Measurements from ENCODE around the gene BEND6.
"Not testable (repeated sequence)": the region's sequence is repeated elsewhere in the genome, so short reads cannot be mapped to it uniquely, and the experiment has no call there.

BEND6 gene

DNA sequence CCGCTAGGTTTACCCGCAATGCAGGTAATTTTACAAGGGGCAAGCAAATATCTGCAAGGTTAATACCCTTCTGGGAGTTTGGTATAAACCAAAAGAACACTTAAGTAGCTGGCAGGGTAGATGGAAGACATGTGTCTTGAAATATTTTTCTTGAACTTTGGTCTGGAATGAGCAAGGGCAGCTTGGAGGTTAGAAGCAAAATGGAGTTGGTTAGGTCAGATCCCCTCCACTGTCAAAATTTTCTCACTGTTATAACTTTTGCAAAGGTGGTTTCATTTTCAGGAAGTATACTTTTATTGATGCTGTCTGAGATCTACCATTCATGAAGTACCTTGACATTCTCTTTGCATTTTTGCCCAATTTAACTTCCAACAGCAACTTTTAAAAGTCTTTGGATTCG, 78.3 kb downstream of the BEND6 start:
- no peak for DNase-seq (ENCODE audit: low read depth in 2 of 2)

DNA sequence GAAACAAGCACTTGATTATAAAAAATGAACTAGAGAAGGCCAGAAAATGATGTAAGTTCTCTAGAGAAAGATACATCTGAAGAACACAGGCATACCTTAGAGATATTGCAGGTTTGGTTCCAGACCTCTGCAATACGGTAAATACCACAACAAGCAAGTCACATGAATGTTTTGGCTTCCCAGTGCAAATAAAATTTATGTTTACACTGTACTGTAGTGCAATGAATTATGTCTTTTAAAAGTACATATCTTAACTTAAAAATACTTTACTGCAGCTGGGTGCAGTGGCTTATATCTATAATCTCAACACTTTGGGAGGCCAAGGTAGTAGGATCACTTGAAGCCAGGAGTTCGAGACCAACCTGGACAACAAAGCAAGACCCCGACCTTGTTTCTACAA, 80.6 kb downstream of the BEND6 start:
- DNase-seq (ENCODE audit: low read depth in 2 of 2), result no peak

DNA sequence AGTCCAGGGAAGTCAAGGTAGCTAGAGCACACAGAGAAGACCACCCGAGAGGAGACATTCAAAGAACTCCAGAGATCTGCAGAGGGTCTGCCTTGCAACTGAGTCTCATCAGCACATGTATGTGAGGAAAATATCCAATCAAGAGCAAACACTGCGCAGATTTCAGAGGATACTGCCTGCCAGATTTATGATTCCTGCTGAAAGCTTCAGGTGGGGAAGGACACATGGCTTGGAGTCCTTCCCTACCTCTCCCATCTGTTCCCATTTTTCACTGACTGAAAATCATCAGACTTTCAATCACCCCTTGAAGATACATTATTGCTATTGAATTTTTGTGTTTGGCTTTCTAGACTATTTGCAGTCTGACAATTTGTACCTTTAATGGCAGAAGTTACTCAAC, 84.0 kb downstream of the BEND6 start:
- no peak for DNase-seq (ENCODE audit: low read depth in 2 of 2)

DNA sequence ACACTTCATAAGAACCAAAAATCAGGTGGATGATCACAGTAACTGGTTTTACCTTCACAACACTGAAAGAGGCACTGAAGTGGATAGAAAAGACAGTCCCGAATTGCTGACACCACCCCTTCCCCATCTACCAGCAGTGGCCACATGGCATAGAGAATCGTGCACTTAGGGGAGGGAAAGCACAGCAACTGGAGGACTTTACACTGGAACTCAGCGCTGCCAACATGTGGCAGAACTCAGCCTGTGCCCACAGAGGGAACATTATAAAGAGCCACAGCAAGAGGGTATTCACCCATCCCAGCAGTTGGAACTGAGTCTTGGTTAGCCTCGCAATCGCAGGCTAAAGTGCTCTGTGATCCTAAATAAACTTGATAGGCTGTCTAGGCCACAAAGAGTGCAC, 85.1 kb downstream of the BEND6 start:
- peak in 1 of 2 donors; percentile 1 for DNase-seq (ENCODE audit: low read depth in 2 of 2)

DNA sequence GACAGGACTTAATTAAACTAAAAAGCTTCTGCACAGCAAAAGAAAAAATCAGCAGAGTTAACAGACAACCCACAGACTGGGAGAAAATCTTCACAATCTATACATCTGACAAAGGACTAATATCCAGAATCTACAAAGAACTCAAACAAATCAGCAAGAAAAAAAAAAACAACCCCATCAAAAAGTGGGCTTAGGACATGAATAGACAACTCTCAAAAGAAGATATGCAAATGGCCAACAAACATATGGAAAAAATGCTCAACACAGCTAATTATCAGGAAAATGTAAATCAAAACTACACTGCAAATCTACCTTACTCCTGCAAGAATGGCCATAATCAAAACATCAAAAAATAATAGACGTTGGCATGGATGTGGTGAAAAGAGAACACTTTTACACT, 89.2 kb downstream of the BEND6 start:
- DNase-seq (ENCODE audit: low read depth in 2 of 2), result not testable (repeated sequence)

DNA sequence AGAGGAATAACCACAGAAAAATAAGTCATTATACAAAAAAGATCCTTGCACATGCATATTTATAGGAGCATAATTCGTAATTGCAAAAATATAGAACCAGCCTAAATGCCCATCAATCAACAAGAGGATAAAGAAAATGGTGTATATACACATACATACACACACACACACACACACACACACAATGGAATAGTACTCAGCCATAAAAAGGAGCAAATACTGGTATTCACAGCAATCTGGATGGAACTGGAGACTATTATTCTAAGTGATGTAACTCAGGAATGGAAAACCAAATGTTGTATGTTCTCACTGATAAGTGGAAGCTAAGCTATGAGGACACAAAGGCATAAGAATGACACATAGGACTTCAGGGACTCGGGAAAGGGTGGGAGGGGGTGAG, 89.7 kb downstream of the BEND6 start:
- DNase-seq (ENCODE audit: low read depth in 2 of 2), result no peak

DNA sequence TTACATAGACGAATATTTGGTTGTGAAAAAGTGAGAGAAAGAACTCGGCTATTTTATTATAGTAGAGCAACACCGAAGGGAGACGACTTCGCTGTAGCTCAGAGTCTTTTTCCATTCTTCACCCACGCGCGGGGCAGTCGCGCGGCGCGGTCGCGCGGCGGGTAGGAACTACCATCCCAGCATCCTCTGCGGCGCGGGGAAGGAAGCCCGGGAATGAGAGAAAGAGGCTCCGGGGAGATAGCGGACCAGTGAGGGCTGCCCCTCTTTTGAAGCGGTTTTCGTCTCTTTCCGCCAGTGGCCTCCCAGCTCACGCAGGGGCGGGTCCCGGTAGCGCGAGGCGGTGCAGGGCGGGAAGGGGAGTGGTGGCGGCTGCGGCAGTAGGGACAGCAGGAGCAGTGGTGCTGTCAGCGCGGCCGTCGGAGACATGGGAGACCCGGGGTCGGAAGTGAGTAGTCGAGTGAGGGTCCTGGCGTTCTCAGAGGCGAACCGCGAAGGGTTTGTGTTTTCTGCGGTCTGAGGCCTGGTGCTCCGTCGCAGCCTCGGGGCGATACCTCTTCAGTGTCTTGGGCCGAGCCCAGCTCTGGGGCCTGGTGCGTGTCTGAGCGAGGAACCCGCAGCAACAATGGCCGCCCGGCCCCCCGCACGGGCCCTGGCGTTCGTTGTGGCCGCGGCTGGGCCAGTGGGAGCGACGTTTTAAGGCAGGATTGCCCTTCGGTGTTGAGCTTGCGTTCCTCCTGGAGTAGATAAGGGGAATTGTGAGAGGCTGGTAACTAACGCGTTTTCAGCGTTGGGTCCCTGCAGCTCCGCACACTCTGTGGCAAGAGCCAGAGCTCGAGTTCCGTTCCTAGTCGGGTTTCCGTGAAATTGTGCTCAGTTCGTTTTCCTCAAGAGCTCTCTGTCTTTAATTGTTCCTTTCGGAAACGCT, 91.7 kb downstream of the BEND6 start, which contains the start of gene KIAA1586:
TSS of gene KIAA1586 (plus strand) at position 362 of the 925 bp plus-strand sequence. CDS start at position 425, 63 bp downstream.
- DNase-seq (ENCODE audit: low read depth in 2 of 2), result peak; percentile 68 to 80

DNA sequence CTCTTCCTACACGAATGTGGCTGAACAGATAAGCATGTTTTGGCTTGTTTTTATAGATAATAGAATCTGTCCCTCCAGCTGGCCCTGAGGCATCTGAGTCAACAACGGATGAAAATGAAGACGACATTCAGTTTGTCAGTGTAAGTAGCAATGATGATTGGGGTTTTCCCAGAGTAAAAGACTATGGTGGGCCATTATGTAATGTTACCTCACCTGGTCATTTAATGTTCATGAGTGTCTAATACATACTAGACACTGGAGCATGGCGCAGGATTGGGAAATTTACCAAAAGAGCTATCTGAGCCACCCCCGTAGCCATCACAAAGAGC, 92.3 kb downstream of the BEND6 start:
- not testable (repeated sequence) for DNase-seq (ENCODE audit: low read depth in 2 of 2)

DNA sequence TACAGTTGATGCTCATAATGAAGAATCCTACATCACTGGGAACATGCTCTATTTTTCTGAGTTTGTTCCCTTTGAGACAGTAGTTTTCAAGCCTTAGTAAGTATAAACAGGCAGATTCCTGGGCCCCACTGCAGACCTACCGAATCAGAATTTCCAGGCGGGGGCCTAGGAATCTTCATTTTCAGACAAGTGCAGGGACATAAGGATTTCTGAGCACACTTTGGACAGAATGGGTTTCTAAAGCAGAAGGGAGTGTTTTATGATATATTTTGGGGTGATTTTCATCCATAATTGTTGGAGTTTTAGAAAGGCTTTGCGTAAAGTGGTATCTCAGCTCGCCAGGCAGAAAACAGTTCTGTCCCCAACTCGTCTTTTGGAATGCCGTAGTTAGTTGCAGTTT, 93.0 kb downstream of the BEND6 start:
- DNase-seq (ENCODE audit: low read depth in 2 of 2), result not testable (repeated sequence)

DNA sequence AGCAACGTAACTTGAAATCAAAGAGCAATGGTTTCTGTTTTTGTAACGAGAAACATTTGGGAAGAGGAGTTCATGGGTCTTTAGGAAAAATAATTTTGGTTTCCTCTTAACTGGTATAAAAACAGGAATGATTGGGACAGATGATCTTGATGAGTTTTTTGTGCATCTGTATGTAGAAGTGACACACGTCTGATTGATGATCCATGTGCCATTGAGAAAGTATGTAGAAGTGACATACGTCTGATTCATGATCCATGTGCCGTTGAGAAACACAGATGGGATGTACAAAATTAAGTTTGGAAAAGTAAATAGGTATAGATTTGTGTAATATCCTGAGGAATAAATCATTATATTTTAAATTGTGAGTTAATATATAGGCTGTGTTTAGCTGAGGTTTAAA, 93.7 kb downstream of the BEND6 start:
- no peak for DNase-seq (ENCODE audit: low read depth in 2 of 2)

DNA sequence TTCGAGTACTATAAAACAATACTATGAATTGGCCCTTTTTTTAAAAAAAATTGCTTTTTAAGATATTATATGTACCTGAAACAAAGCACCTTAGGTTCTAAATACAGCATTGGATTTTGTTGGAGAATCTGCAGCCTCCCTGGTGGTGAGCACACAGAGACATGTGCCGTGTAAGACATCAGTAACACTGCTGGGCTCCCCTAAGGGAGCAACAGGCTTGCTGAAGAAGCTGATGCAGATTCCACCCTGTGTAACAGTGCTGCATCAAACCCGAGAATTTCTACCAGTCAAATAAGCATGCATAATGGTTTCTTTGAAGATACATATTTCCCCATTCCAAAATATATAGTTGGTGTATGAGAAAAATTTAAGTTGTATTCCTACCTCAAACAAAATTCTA, 108.9 kb downstream of the BEND6 start:
- DNase-seq (ENCODE audit: low read depth in 2 of 2), result no peak

DNA sequence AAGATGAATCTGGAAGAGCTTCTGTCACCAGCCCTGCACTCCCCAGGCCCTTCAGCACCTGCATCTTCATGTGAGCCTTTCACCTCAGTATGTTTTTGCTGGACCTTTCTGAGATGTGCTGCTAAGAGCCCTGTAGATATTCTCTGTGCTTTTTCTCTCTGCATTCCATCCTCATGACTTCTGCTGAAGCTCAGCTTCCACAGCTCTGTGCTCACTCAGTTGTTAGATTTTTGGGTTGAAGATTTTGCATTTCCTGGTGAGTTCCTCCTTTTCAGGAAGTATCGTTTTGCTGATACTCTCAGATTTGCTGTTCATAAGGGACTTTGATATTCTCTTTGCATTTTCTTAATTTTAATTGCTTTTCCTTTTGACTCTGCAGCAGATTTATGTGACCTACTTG, 109.9 kb downstream of the BEND6 start:
- no peak for DNase-seq (ENCODE audit: low read depth in 2 of 2)

DNA sequence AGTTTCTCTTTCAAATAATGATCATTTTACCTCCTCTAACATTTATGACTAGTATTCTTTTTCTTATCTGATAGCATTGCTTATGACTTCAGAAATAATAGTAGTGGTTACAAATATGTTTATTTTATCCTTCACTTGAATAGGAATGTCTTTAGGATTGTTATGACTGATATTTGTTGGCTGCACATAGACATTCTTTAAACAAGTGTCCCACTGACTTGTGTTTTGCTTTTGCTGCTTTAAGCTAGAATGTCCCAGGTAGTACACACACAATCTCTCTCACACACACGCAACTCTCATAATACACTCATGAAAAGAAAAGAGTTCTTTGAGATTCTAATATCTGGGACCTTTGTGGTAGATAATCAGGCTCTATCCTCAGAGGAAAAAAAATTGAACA, 113.2 kb downstream of the BEND6 start:
- DNase-seq (ENCODE audit: low read depth in 2 of 2), result no peak

DNA sequence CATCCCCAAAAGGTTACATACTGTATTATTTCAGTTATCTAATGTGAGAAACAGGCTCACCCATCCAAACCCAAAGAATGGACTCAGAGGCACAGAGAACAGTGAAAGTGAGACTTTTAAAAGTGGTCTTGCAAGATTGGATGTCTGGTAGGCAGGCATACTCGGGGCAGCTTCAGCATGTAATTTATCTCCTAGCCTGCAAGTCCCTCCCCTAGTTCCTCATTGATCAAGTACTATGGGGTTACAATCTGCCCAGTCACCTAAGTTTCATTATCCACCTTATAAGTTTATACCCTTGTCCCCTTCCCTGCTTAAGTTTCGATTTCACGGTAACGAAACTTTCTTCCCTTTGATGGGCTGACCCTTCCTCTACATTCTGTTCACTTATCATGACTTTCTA, 114.3 kb downstream of the BEND6 start:
- DNase-seq (ENCODE audit: low read depth in 2 of 2), result no peak

DNA sequence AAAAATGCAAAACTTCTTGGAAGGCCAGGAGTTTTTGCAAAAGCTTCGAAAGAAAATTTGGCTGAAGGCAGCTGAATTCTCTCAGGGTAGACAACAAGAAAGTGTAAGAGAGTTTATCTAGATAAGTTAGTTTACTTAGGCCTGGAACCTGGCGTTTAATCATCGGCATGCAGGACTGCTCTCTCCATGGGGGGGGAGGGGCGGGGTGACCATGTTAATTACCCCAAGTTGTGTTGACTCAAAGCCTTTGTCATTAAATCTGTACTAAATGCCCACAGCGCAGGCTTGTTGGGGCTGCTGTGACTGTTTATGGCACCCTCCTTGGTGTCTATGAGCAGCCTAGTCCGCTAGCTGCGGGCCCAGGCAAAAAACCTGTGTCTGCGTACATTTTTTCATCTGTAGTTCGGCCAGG, 115.0 kb downstream of the BEND6 start:
- no peak for DNase-seq (ENCODE audit: low read depth in 2 of 2)

DNA sequence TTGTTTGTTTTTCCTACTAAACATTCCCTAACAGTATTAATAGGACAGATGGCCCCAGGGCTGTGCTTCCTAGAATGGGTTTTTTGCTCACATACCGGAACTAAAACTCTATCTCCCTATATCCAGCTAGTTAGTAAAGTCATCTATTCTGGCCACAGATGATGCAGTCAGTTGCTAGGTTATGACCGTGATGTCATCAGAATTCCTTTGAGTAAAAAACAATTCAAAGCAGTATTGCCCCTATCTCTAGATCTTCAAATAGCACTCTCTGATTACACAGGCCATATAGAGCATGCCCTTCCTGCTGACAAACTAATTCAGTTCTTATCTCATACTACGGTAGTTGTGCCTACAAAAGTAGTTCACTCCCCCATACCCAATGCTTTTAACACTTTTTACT, 117.2 kb downstream of the BEND6 start:
- no peak for DNase-seq (ENCODE audit: low read depth in 2 of 2)

DNA sequence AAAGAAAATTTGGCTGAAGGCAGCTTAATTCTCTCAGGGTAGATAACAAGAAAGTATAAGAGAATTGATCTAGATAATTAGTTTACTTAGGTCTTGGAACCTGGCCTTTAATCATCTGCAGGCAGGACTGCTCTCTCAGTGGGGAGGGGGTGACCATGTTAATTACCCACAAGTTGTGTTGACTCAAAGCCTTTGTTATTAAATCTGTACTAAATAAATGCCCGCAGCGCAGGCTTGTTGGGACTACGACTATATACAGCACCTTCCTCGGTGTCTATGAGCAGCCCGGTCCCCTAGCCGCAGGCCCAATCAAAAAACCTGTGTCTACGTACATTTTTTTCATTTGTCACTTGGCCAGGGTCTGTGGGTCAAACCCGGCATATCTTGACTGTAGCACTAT, 119.5 kb downstream of the BEND6 start:
- DNase-seq (ENCODE audit: low read depth in 2 of 2), result no peak

DNA sequence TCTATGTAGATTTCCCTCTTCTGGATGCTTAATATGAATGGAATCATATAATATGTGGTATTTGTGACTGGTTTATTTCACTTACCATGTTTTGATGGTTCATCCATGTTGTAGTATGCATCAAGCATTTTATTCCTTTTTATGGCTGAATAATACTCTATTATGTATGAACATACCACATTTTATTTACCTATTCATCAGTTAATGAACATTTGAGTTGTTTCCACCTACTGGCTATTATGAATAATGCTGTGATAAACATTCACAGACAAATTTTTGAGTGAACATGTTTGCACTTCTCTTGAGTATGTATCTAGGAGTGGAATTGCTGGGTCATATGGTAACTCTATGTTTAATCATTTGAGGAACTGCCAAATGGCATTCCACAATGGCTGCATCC, 120.2 kb downstream of the BEND6 start:
- DNase-seq (ENCODE audit: low read depth in 2 of 2), result no peak

Data from stimulated activated CD4-positive, alpha-beta T cell treated with anti-CD3 and anti-CD28 coated beads, Interleukin-15, amount 100 ng/mL, for 48 hours (primary cell).